GM19328 (cell line): Measurements from ENCODE around the gene OPCML.

Experiments used
- ATAC-seq: cut with Tn5 transposase; IDR thresholded peaks from one replicate; pipeline ENCODE4 v1.9.1; 2021; ENCODE audit warnings: mild to moderate bottlenecking, moderate library complexity; ENCODE audit not compliant: unreplicated experiment

Gene OPCML

DNA sequence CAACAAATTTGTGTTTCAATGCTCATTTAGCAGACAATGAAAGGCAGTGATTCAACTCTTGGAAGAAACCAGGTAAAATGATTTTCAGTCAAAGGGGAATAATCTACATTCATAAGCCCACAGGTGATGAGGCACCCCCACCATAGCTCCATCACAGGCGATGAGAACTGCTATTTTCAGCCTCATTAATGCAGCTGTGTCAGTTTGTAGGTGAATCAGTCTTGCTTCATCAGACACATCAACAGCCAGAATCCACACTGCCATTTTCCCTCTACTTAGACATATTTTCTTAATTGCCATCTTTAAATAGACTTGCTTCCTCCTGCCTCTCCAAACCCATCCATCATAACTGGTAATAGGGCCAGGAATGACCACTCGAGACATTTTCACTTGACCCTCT lies 701.0 kb downstream of the OPCML start:
- ATAC-seq = no peak

DNA sequence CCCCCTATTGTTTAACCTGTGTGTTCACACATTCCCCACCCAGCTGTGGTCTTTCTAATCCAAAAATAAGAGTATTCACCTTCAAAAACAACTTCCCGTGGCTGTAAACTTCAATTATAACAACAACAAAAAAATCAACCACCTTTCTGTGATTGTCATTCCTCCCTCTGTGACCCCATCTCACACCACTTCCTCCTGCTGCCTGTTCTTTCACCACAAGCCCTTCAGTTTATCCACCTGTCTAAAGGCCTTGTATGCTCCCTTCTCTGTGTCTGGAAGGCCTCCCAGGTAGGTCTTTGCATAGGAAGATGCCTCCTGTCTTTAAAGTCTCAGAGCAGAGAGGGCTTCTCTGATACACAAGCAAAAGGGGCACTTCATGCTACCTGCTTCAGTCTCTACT lies 707.7 kb downstream of the OPCML start:
- no peak for ATAC-seq

DNA sequence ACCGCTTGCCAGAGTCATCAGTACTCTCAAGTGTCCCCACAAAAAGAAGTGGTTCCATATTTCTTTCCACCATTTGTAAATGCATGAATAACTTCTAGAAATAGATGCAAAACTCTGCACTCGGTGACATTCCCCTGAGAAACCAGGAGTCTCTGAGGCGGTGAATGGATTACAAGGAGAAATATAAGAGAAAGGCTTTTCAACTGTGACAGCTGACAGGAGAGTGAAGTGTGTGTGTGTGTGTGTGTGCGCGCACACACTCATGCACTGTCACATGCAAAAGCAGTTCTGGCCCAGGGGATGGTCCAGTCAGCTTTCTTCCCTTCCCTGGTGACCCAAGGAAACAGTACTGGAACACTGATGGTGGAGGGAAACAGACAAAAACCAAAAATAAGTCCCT lies 710.0 kb downstream of the OPCML start:
- no peak for ATAC-seq

DNA sequence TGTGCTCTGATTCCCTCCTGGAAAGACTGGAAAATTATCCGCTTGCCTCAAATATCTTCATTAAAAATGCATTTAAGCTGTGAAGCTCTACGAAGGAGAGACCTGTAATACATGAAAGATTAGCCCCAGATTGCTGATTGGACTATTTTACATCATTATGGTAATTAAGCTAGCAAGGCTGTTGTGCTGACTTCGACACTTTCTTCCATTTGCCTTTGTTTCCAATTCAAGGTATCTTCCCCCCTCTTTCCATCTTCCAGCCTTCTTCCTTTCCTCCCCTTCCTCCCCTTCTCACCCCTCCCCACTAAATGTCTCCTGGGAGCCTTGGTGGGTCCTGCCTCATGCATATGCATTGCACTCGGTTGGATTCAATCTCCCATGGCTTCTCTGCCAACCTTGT lies 710.8 kb downstream of the OPCML start:
- ATAC-seq = no peak

DNA sequence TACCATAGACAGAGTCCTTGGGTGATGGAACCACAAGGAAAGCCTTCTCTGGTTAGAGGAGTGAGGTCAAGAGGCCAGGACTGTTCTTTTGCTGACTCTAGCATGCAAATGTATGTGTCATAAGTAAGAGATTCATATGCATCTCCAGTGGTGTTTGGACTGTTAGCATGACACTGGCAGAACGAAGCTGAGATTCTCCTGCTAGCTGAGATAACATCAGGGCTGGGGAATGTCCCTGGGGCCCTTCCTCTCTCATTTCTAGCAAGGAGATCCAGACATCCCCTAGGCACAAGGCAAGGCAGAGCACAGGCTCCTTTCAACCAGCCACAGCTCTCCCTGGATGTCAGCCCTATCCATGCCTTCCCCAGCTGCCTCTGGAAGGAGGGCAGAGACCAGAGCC lies 711.3 kb downstream of the OPCML start:
- ATAC-seq = no peak

DNA sequence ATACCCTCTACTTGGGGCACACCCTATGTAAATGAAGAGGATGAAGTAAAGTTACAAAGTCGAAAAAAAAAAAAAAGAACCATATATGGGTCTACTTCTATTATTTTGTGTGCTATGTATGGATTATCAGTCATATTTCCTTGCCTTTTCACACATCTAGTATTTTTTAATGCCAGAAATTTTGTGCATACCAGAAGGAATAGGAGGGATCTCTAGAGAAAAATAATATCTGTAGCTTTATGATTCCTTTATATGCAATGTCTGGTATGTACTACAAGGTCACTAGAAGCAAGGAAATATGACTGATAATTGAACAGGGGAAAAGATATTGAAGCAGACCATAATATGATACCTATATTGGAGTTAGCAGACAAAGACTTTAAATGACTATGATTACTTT lies 713.4 kb downstream of the OPCML start:
- no peak for ATAC-seq

DNA sequence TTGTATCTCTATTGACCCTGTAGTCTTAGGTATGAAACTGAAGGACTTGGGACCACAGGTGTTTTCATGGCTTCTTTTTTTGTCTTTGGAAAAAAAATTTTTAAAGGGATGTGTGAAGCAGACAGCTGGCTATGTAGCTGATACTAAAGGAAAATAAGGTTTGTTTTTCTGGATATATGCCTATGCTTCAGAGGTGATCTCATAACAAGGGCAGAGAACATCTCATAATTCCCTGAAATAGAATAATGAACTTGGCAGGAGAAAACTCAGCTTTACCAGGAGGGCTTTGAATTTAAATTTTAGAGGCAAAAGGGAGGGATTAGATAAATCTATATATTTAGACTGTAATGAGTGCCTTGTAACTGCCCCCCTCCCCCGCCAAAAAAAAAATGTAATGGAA lies 714.9 kb downstream of the OPCML start:
- no peak for ATAC-seq

DNA sequence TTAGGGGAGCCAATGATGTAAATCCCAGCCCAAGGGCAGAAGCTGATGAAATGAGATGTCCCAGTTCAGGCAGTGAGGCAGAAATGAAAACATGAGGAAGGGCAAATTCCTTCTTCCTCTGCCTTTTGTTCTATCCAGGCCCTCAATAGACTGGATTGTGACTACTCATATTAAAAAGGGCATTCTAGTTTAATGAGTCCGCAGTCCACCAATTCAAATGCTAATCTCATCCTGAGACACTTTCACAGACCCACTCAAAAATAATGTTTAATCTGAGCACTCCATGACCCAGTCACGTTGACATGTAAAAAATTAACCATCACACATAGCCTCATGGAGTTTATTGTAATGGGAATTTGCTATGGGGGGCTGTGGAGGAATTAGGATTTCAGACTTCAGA lies 717.9 kb downstream of the OPCML start:
- no peak for ATAC-seq

DNA sequence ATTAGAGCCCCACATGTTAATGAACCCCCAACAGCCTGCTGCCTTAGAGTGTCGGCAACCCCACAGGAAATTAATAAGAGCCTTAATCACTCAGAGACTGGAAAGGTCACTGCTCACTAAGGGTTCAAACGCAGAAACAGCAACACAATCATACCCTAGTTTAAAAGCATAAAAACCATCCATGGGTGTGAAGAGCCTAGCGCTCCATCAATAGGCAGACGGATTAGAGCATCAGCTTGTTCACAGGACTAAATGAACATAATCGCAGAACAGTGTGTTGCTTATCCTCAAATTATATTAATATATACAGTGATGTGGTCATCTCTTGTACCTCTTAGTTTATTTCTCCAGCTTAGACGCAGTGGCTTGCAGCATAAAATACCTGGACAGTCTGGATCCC lies 720.7 kb downstream of the OPCML start:
- ATAC-seq = no peak

DNA sequence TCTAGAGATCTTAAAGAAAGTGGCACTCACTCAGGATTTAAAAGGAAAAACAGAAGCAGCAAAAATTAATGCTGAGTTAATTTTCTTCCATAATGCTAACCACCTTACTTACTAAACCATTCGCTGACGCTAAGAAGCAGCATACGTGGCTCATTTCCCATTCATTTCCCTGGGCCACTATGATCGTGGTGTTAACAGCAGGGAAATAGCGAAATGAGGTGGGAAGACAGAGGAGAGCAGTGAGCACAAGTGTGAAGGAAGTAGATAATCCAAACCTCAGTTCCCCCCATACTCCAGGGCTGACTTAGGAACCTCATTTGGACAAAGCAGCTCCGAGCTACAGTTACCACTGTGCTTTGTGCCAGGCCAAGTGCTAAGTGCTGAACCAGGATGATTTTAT lies 723.2 kb downstream of the OPCML start:
- ATAC-seq = no peak

DNA sequence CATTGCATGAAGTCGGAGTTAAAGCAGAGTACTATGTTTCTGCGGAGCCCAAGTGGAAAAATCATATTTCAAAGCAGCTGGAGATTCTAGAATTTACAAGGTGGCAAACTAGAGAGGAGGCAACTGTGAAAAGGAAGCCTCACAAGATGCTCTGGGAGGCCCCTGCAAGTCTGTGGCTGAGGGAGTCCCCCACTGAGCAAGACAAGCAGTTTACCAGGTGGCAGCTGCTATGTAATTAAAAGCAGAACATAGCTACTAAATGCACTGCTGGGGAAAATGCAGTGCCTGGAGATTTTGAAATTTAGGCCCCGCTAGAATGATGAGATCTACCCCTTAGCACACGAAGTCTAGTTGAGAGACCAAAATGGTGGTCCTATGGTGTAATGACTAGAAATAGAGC lies 728.0 kb downstream of the OPCML start:
- no peak for ATAC-seq

DNA sequence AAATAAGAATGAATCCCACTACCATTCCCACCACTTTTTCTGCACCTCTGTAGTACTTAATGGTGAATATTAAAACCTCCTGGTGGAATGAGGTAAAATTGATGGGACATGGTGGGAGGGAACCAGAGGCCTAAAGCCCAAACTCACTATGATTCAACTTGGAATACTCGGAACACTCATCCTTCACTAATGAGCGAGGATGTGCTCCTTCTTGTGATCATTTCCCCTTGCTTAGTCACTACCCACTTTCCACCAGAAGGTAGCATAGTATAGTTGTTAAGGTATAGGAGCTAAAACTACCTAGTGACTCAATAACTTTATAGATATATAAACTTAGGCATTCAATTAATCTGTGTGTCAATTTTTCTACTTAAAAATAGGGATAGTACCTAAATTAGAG lies 728.9 kb downstream of the OPCML start:
- ATAC-seq = no peak

DNA sequence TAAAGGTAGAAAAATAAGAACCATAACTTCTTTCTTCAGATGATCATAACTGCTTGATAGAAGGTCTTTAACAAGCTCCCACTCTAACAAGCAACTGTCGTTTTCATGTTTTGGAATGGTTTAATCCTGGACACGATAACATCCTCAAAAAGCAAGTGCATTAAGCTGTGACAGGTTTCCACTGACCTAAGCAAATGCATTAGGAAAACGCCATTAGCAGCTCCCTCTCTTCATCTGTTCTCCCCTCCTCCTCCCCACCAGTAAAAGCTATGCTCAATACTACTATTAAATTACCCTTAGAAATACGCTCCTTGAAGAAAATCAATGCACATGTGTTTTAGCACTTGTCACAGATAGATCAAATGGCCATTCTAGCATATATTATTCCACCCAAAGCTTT lies 729.4 kb downstream of the OPCML start:
- ATAC-seq = no peak

DNA sequence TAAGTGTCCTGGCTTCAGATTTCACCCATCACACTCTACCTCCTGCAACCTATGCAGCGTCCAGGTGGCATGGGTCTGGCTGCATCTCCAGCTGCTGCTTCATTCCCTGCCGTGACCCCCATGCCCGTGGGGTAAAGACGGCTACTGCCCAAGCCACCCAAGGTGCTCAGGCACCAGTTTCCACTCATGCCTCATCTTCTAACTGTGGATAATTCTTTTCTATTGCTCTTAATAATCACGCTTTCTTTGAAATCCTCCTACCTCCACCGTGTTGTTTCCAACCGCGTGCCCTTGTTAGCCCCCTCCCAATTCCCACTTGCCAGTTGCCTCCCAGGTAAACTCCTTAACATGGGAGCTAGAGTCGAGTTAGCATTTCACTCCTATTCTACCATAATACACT lies 738.5 kb downstream of the OPCML start:
- ATAC-seq = no peak

DNA sequence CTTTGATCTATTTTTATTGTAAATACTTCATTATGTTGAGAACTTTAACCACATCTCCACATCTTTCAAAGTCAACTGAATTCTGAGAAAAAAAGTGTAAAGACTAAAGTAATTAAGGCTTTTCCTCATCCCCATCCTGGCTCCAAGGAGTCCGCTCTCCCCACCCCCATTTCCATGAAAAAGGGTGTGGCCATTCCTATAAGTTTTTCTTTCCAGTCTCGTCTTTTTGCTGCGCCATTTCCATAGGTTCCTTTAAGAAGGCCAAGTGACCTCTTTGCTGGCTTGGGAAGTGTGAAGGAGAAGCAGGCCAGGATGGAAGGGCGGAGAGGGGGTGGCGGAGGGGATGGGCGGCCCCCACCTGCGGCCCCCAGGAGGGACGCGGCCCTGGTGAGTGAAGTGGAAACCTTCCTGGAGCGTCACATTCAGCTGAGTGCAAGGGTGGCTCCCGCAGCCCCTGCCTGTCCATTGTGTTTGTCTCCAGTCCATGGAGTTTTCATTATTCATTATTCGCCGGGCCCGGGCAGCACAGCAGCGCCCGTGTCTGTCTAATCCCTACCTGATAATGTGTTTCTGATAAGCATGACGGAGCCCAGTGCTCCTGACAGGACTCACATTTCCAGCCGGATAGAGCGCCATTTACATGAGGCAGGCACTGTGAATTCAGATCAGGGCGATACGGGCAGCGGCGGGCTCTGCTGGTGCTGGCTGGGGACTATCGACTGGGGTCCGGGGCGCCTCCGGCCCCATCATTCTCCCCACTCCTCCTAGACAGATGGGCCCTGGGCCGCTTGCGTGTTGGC lies 739.8 kb downstream of the OPCML start:
- ATAC-seq = no peak

DNA sequence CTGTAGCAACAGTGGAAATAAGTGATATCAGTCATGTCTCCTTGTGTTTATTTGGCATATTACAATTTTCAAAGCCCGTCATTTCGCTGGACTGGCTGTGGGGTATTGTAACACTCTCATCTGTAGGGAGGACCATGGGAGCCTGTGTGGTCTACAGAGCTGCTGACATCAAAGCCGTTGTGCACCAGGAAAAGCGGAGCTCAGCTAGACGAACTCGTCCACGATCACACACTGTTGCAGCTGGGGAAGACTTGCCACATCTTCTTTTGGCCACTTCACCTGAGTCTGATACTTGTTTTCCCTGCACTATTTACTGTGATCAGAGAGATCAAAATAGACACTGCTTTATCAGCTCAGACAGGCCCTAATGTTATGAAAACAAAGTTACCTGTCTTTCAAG lies 741.3 kb downstream of the OPCML start:
- no peak for ATAC-seq

DNA sequence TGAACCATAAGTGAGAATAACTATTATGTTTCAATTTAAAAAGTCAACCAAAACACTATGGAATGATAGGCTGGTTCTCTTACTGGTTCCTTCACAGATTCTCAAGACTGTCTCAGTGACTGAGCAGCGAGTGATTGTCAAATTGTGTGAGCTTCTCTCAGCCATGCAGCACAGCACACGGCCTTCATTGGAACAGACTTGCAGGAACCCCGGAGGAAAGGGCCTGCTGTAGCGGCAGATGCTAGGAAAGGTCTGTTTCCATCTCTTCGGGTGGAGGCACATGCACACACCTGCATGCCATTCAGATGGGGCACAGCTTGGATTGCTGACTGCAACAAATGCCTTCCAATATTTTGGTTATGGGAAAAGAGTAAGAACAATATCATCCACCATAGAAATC lies 741.8 kb downstream of the OPCML start:
- no peak for ATAC-seq

DNA sequence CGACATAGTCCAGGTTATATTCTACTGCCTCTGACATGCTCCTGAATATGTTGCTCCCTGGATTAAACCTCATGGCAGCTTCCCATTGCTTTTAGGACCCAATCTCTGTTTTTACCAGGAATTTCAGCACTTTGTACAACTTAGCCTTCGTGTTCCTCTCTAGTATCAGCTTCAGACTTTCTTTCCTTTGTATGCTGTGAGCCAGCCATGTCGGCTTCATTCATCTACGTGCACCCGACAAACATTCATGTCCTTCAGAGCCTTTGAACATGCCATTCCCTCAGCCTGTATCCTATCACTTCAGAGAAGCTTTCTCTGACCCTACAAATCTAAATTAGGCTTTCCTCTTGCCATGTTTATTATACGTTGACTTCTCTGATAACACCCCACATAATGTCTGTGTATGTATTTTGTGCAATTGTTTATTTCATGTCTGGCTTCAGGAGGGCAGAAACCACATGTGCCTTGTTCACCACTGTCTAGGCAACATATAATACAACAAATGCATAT lies 743.4 kb downstream of the OPCML start:
- no peak for ATAC-seq

DNA sequence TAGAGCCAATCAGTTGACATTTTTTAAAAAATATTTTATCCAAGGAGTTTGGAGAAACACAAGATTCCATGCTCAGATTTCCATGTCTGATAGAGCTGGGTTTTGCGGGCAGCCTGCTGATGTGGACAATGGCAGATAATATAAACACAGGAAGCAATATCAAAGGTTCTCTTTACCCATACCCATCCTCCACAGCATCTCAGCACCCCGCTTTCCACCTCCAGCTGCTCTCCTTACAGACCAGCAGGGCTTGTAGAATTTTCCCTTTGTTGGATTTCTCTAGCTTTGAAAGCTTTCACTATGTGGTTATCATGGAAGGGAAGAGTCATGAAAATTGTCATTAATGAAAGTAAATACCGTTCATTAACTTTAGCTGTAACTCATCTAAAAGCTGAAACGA lies 746.4 kb downstream of the OPCML start:
- ATAC-seq = no peak

DNA sequence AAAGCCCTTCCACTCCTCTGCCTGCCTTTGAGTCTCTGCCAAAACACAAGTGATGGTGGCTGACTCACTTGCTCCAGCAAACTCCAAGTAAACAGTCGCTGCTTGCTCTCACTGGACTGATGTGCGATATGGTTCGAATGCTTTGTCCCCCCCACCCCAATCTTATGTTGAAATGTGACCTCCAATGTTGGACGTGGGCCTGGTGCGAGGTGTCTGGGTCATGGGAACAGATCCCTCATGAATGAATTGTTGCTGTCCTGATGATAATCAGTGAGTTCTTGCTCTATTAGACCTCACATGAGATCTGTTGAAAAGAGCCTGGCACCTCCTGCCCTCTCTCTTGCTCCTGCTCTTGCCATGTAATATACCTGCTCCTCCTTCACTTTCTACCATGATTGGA lies 747.9 kb downstream of the OPCML start:
- ATAC-seq = no peak

DNA sequence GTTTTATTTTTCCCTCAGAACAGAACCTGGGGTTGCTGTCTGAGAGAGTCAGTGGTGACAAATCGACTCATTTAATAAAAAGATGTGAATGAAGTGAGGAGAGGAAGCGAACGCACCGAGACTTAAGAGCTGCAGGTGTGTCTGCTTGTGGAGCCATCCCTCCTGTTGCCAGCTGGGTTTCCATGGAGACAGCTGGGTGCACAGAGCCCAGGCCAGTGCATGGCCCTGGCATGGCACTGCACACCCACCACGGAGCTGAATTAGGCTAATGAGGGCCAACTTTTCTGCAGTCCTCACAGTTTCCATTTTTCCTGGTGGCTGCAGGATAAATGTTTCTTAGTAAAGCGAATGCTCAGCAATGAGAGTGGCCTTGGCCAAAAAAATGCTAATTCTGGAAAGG lies 750.2 kb downstream of the OPCML start:
- no peak for ATAC-seq

DNA sequence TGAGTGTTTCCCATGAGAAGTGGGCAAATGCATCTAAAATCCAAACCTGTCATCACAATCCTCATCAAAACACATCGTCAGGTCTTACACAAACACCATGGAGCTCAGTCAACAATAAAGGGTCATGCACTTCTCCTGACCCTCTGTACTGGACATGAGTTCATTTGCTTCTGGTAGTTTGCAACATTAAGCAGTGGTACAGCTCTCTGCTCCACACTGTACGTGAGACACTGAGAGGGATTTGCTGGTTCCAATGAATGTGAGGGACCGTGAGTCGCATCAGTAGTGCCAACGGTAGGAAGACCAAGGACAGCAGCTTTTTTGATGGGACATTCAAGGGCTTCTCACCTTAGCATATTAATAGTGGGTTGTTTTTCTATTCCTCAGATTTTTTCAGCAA lies 752.3 kb downstream of the OPCML start:
- no peak for ATAC-seq

DNA sequence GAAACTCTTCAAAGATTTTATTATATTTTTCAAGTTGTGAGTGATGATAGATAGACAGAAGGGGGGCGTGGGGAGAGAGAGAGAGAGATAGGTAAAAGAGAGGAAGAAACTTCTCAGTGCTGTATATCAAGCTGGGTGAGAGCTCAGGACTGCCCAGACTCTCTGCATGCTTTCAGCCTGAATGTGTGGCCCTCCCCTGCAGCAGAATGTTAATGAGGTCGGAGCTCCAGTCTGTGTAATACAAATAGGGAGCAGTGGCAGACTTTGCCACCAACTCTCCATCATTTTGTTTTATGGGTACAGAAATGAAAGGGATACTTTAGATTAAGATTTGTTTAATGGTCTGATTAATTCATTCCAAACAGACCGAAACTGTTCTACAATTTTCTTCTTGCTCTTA lies 752.8 kb downstream of the OPCML start:
- no peak for ATAC-seq
